ENCODE data around the gene TENM4.

GRCh38 chr11:79047980-79048379 lies 392.9 kb downstream of the TENM4 start:
- TF ChIP-seq CTCF (IDR thresholded peaks at IDR 0.05) (no peak), EZH2 (IDR thresholded peaks at IDR 0.05) (no peak)

Measured in neural progenitor cell (in vitro differentiated cells).